Endometrium (tissue), 2 donors: ENCODE measurements around the gene SLC9A1.

Source experiments
- FAIRE-seq: peaks from 2 replicates; lab custom pipeline; 2012; peaks lifted over from hg19 to GRCh38; lab: Jason Lieb, UNC
- donor health status: control.
- donor health status: control.

SLC9A1 gene

DNA sequence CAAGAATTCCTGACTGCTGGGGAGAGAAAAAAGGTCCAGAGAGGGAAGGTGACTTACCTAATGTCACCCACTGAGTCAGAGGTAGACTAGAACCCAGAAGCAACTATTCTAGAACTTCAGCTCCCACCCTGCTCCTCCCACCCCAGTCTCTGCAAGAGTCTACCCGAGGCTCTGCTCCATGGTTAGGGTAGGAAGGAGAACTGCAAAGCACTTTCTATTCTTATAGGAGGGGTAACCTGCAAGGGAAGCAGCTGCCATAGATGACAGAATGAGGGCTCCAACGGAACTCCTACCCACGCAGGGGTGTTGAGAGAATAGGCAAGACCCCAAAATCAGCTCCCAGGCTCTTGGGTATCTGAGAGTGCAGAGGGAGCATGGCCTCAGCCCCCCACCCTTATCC lies 4.3 kb downstream of the SLC9A1 start:
- FAIRE-seq: no peak

DNA sequence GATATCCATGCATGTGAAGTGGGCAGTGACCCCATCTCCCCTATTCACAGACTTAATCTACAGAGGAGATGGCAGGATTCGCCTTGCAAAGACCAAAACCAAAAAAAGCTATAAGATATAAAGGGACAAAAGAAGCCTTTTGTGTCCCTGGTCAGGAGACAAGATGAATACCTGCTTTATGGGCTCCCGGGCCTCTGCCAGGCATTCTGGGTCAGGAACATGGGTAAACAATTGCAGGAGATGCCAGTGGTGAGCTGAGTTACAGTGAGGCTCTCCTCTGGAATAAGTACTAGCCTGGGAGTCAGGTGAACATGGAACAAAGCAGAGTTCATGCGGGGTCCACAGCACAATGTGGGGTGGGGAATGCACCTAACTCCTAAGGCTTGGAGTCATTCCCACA lies 4.7 kb downstream of the SLC9A1 start:
- no peak for FAIRE-seq

DNA sequence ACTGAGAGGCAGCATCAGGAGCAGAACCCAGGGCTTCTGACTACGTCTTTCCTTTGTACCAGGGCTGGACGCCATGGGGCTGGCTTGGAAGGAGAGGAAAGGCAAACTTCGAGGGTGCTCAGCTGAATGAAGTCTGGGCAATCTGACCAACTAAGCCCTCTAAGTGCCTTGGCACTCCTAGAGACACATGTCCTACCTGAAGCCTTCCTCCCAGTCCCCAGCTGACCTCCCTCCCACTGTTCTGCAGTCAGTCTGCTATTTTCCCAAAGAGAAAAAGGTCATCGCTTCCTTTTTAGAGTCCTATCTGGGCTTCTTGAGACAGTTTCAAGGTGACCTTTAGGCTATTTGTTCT lies 5.2 kb downstream of the SLC9A1 start:
- FAIRE-seq: no peak

DNA sequence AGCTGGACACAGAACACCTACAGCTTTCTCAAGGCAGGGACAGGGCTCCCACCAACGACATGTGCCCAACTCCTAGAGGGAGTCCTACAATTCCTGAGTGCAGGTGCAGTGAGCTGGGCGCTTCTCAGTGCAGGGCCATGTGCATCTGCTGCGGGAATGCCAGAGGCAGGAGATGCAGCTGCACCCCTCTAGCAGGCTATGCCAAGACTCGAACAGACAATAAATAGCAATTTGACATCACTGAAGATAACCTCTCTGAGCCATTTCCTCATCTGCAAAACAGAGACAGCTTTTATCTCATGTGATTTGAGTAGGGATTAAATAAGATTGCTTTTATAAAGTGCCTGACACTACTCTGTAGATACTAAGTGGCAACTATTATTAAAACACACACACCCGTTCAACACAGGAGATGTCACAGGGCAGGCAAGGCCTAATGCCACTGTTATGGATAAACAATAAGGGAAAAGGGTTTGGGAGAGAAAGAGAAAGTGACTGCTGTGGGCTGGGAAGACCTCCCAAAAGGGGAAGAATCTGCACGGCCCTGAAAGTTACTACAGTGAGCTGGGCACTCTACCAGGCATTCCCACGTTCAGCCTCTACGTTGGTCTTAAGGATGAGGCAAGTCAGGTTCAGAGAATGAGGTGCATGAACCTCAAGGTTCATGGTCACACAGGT lies 5.7 kb downstream of the SLC9A1 start:
- FAIRE-seq: no peak

DNA sequence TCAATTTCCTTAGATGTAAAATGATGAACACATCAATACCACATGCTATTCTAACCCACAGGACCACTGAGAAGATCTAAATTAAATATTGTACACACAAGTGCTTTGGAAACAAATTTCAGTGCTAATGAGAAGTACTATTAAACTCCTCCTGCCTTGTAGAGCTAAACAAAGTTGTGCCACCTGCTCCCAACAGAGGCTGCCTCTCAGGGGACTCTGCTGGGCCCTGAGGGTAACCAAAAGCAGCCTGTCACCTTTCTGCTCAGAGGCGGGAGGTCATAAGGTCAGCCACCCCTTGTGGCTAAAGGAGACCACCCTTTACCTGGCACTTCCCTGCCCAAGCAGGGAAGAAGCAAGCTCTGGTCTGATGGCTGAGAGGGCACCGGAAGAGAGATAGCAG lies 6.3 kb downstream of the SLC9A1 start:
- no peak for FAIRE-seq

DNA sequence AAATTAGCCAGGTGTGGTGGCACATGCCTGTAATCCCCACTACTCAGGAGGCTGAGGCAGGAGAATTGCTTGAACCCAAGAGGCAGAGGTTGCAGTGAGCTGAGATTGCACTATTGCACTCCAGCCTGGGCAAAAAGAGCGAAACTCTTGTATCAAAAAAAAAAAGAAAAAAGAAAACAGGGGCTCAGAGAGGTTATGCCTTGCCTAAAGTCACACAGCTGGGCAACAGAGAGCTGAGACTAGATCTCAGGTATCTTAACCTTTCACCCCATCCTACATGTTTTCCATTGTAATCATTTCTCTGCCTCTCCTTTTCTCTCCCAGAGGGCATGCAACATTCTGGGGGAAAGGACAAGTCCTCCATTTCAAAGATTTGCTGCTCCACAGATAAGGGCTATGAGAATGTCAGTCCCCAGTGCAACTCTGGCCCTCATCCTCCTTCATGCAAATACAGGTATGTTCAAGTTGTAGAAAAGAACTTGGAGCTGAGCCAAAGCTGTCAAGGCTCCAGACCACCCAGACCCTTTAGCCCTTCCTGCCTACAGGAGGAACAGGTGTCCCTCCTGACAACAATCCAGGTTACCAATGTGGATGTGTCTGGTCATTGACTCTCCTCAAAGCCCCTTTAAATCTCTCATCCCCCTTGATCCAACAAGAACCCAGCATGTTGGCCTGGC lies 6.9 kb downstream of the SLC9A1 start:
- FAIRE-seq: no peak

DNA sequence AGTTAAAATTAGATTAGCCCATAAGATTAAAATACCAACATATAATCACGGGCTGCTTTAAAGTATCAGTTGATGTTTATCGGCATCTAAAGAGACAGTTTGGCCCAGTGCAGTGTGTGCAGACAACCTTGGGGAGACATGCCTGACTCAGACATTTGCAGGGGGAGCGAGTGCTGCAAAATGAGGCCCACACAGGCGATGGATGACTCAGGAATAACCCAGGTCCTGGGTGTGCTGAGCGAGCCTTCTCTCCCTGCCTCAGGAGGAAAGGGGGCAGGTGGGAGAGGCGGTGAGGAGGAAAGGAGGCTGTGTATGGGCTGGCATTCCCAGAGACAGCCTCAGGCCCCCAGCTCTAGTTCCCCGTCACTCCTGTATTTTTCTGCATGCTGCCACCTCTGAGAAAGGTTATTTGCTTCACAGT lies 9.0 kb downstream of the SLC9A1 start:
- no peak for FAIRE-seq

DNA sequence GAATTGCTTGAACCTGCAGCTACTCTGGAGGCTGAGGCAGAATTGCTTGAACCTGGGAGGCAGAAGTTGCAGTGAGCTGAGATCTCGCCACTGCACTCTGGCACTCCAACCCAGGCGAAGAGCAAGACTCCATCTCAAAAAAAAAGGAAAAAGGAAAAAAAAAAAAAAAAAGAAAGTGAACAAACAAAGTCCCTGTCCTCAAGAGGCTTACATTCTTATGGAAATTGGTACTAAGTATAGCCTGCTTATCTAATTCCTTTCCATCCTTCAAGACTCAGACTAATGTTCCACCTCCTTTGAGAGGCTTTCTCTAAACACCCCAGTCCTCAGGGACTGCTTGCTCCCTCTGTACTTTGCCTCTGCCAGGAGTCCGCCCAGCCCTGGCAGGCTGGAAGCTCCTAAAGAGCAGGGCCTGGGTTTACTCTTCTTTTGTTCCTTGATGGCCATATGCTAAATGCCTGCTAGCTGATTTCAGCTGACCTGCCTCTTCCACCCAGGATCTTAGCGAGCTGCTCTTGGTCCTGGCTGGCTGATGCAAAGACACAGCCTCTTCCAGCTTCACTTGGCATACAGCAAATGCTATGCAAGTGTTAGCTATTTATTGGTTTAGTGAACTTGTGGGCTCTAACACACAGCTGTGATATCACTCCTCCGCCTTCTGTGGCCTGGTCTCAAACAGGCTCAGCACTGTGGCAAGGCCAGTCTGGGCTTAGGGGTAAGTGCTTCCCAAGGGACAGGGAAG lies 9.8 kb downstream of the SLC9A1 start:
- no peak for FAIRE-seq

DNA sequence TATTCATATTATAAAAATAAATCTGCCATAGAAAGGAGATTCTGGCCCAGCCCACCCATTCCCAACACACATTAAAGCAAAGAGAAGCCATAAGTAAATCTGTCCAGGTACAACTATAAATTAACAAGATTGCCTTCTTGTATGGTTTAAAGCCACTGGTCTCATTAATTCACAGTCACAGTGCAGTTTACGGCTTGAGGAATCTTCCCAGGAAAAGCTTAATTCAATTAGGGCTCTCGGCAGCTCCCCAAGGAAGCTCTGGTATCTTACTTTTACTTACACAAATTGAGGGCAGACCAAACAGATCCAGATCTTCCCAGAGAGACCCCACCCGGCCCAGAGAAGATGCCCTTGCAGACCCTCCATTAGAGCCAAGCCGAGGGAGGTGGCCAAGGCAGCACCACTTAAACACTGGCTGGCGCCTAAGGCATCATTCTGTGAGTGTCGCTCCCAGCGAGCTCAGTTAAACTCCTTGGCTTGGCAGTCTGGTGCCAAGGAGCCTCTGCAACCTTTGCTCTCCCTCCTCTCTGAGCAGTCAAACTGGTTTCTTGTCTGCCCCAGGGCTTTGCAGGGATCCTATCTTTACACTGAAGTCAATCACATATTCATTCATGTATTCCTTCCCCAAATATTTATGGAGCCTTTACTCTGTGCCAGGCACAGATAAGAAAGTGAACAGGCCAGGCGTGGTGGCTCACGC lies 10.7 kb downstream of the SLC9A1 start:
- no peak for FAIRE-seq

DNA sequence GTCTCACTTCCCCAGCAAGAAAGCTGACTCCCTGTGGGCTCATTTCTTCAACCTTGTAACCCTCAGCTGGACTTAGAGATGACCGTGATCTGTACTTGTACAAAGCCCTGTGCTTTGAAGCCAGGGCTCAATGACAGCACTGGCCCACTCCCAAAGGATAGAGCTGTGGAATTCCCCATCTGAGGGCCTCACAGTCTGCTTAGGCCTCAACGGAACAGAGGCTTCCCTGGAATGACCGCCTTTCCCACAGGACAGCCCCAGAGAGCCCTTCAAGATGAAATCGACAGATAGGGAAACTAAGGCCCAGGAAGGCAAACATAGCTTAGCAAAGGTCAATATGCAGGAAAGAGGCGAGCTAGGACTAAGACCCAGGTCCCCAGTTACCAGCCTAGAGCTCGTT lies 11.5 kb downstream of the SLC9A1 start:
- no peak for FAIRE-seq

DNA sequence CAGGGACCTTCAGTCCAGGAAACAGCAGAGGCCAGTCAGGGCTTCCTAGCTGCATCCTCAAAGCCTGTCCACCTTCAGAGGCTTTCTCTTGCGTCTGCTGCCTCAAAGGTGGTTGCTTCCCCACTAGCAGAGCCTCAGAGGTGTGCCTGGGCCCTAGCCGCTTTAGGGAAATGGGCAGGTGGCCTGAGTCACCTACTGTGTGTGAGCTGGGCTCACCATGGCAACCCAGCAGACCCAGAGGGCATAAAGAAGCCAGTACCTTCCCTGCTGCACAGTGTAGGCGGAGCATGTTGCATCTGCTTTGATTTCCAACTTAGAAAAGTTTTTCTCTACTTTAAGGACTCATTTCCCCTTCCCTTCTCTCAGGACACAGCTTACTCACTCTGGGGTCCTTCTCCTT lies 12.5 kb downstream of the SLC9A1 start:
- FAIRE-seq: no peak

DNA sequence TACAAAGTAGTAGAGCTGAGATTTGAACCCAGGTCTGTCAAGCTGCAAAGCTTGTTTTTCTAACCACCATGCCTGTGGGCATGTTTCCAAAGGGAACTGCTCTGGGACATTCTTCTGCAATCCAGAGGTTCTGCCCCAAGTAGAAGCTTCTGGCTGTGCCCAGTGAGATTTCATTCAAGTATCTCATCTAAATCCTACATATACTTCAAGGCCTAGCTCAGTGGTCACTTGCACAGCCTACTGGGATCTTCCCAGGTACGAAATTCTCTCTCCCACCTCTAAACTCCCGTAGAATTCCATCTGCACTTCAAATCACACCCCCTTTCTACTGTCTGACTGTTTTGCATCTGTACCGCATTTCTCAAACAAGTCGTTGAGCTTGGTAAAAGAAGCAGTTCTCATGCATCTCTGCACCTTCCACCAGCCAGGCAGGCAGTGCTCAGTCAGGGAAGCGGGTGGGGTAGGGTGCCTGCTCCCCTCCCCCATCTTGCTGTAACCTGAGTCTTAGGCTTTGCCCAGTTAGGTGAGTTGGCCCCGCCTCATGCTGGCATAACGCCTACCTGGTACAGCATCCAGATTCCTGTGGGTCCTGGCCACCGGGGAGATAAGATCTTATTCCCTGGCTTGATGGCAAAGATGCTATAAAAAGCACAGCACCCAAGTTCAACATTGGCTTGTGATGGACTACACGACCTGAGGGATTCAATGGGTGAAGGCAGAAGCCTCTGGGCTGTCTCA lies 13.5 kb downstream of the SLC9A1 start:
- FAIRE-seq: no peak

DNA sequence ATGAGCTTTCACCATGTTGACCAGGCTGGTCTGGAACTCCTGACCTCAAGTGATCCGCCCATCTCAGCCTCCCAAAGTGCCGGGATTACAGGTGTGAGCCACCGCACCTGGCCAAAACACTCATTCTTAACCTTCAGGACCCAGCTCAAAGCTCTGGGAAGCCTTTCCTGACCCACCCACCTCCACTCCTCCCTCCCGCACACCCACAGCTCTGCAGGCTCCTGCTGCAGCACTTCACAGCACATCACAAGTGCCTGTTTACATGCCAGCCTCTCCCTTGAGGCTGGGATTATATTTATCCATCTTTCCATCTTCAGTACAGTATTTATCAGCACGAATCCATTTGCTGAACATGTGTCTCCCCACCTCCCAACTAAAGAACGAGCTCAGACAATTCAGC lies 14.9 kb downstream of the SLC9A1 start:
- FAIRE-seq: no peak

DNA sequence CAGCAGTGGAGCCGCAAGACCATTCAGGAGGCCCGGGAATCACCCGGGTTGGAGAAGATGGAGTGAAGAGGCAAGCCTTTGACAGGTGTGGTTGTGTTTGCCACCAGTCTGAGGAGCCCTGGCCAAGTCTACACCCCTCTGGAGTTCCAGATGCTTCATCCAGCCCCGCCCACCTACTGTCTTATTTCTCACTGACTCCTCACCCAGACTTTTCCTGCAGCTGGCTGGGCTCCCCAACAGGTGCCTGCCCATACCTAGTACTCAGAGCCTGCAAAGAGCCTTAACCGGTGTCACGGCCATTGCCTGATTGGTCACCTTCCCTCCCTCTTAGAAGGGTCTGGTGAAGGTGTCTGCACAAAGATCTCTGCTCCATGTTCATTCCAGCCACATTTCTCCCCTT lies 16.0 kb downstream of the SLC9A1 start:
- no peak for FAIRE-seq

DNA sequence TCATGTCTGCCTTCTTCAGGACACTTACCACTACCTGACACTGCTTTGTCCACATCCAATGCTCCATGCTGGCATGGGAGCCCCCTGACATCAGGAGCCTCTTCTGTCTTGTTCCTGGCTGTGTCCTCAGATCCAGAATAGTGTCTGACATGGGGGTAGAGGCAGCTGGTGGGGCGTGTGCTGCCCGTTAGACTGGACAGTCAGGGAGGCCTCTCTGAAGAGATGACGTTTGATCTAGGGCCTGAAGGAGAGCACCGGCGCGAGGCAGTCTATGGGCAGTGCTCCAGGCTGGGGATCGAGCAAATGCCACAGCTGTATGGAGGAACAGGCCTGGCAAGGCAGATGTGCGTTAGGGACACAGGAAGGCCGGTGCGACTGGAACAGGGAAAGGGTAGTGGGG lies 16.6 kb downstream of the SLC9A1 start:
- FAIRE-seq: no peak

DNA sequence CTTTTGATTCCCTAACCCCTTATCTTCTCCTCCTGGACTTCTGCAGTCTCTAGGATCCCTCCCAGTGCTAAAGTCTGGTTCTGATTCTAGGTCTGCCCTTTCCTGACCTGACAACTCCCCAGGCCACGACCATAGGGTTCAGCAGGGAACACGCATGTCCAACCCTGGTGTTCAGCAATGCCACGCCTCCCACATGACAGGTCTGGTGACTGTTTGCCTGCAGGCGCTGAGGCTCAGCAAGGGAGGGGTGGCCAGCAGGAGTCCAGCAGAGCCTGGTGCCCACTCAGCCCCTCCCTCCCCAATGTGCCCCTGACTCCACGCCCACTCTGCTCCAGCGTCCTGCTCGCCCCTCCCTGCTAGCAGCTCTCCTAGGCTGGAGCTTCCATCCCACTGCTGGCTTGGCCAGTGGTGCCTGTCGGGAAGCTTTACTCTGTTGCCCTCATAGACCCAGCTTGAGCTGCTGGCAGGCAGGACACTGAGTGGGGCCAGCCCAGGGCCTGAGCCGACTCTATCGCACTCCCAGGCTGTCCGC lies 17.3 kb downstream of the SLC9A1 start:
- FAIRE-seq: no peak

DNA sequence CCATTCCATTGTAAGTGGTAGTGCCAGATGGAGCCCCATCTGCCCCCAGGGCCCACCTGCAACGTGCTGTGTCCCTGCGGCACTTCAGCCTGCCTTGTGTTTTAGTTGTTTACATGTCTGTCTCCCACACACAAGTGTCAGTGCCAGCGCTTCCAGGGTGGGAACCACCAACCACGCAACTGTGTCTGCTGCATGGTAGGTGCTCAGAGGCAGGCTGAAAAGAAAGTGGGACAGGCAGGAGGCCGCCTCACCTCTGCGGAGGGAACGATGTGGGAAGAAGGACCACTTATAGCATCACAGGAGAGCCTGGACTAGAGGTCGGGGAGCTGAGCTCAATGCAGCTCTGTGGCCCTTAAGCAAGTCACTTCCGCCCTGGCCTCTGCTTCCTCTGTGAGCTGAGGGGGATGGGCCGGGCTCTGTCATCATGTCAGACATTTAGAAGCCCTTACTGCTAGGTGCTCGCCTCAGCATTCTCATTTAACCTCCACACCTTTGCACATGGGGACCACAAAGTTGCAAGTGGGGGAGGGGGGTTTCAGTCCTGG lies 17.9 kb downstream of the SLC9A1 start:
- no peak for FAIRE-seq

DNA sequence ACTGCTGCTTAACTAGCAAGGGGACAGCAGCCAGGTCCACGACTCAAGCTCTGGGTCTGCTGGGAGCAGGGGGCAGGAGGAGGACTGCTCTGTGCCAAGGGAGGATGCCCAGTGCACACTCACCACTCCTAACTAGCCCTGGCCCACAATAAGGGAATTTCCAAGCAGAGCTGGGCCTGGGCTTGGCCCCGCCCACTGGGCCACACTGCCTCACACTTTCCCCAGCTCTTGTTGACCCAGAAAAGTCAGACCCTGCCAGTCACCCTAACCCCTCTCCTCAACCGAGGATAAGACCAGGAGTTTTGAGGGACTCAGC lies 18.7 kb downstream of the SLC9A1 start:
- FAIRE-seq: no peak

DNA sequence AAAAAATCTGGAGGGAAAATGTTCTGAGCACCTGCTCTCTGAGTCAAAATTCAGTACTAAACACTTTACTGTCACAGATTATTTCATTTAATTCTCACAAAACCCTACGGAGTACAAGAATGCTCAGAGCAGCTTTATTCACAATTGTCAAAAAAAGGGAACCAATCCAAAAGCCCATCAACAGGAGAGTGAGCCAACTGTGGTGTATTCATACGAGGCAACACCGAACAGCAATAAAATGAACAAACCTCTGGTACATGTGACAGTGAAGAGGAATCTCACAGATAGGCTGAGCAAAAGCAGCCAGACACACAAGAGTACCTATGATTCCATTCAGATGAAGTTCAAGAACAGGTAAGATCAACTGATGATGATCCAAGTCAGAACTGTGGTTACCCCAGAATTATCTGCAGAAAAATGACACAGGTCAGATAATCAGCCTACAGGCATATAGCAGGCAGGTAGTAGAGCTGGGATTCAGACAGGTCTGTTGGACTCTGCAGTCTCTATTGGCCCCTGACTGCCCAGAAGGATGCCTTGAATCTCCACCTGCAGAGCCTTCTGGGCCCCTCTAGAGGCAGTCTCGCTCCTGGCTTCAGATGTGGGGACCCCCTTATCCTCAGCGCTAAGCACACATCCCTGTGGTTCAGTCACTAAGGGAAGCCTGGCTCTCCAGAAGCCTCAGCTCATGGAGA lies 19.2 kb downstream of the SLC9A1 start:
- FAIRE-seq: no peak

DNA sequence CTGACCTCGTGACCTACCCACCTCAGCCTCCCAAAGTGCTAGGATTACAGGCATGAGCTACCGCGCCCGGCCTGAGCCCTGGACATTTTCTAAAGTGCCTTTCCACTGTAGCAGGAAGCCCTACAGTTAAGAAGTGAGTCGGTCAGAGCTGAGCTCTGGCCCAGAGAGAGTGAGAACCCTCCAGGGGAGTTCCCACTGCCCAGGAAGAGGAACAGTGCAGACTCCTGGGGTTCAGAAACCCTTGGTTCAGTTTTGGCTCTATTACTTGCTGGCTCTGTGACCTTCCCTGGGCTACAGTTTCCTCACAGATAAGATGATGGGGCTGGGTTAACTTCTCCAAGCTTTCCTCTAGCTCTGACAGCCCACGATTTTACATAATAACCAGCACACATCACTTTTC lies 20.9 kb downstream of the SLC9A1 start:
- no peak for FAIRE-seq

DNA sequence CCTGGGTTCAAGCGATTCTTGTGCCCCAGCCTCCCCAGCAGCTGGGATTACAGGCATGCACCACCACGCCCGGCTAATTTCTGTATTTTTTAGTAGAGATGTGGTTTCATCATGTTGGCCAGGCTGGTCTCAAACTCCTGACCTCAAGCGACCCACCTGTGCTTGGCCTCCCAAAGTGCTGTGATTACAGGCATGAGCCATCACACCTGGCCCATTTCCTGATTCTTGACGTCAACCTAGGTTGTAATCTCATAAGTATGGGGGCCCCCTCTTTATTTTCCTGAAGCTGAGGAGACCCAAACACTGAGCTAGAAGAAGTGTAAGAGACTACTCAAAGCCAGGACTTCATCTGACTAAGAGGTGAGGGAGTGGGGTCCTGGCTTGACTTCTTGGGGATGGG lies 21.8 kb downstream of the SLC9A1 start:
- FAIRE-seq: no peak
